Measurements from ENCODE around the gene EPM2A. TPM values are rescaled to one million over a fixed set of nuclear protein-coding genes. Genes with fewer than 3 reads are reported as not detected.

The EPM2A gene
- total RNA-seq, 1 experiment from 2014 or later: 8.5 TPM

GRCh38 chr6:145736661-145737144 is 1.4 kb upstream of the EPM2A start:
- Histone ChIP-seq H3K4me3 (no peak overlapping the region), H3K27me3 (no peaks in the 10 kb centered on the region), H3K36me3 (no peaks in the 10 kb centered on the region), H3K9me3 (peaks cover 2% of the 10 kb centered on the region; the same call in 1 of the 2 replicates)
- DNase-seq: no peak

- peak overlapping the region; percentile 63 for H3K4me3 ChIP-seq
These were observed 599 bp downstream of the EPM2A start for GRCh38 chr6:145734486-145735355.

DNA sequence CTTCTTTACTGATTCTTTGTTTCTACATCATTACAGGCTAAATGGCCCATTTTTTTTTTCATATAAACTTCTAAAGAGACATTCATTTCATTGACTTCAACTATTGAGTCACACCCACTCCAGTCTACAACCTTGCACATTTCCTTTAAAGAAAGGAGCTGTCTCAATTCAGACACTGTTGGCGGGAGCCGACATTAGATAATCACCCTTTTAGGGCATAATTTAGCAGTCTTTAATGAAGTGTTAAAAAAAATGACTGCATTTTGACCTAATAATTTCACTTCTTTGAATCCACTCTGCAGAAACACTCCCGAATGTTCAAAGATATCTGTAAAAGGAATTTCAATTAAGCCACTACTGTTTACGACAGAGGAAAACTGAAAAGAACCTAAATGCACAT is 1.5 kb downstream of the EPM2A start:
- DNase-seq: no peak
- Histone ChIP-seq H3K27me3 (no peaks in the 10 kb centered on the region), H3K9me3 (no peaks in the 10 kb centered on the region), H3K36me3 (no peaks in the 10 kb centered on the region), H3K4me3 (peak overlapping the region; percentile 63)

More at GRCh38 chr6:145734486-145735355, 599 bp downstream of the EPM2A start:
- DNase-seq: peak; percentile 95
- no peaks in the 10 kb centered on the region for H3K36me3 ChIP-seq
- H3K27me3 ChIP-seq: no peaks in the 10 kb centered on the region
- H3K9me3 ChIP-seq: no peaks in the 10 kb centered on the region

- no peak for DNase-seq
- H3K9me3 ChIP-seq: no peaks in the 10 kb centered on the region
- no peaks in the 10 kb centered on the region for H3K27me3 ChIP-seq
- no peaks in the 10 kb centered on the region for H3K36me3 ChIP-seq
- no peak overlapping the region; the same call in 1 of the 2 replicates for H3K4me3 ChIP-seq
These were observed 2.1 kb downstream of the EPM2A start for GRCh38 chr6:145733207-145733606.

GRCh38 chr6:145731447-145731846 is 3.9 kb downstream of the EPM2A start:
- no peak for DNase-seq
- no peaks in the 10 kb centered on the region for H3K27me3 ChIP-seq
- no peaks in the 10 kb centered on the region for H3K36me3 ChIP-seq
- no peak overlapping the region for H3K4me3 ChIP-seq
- no peaks in the 10 kb centered on the region for H3K9me3 ChIP-seq

DNA sequence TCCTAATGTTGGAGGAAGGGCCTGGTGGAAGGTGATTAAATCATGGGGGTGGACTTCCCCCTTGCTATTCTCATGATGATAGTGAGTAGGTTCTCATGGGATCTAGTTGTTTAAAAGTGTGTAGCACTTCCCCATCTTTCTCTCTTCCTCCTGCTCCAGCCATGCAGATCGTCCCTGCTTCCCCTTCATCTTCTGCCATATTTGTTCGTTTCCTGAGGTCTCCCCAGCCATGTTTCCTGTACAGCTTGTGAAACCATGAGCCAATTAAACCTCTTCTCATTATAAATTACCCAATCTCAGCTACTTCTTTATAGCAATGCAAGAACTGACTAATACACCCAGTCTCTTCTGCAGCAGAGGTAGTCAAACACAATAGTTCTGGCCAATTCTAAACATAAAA is 5.4 kb downstream of the EPM2A start:
- no peak overlapping the region for H3K4me3 ChIP-seq
- no peak for DNase-seq
- no peaks in the 10 kb centered on the region for H3K36me3 ChIP-seq
- no peaks in the 10 kb centered on the region; the same call in 1 of the 2 replicates for H3K9me3 ChIP-seq
- H3K27me3 ChIP-seq: no peaks in the 10 kb centered on the region

GRCh38 chr6:145728444-145729385 is 6.6 kb downstream of the EPM2A start:
- Histone ChIP-seq H3K27me3 (no peaks in the 10 kb centered on the region), H3K4me3 (no peak overlapping the region), H3K9me3 (no peaks in the 10 kb centered on the region; the same call in 1 of the 2 replicates), H3K36me3 (no peaks in the 10 kb centered on the region)
- DNase-seq: no peak

- no peaks in the 10 kb centered on the region; the same call in 1 of the 2 replicates for H3K9me3 ChIP-seq
- H3K27me3 ChIP-seq: no peaks in the 10 kb centered on the region
- DNase-seq: no peak
- no peak overlapping the region for H3K4me3 ChIP-seq
- H3K36me3 ChIP-seq: no peaks in the 10 kb centered on the region
These were observed 7.4 kb downstream of the EPM2A start for GRCh38 chr6:145727817-145728388.

DNA sequence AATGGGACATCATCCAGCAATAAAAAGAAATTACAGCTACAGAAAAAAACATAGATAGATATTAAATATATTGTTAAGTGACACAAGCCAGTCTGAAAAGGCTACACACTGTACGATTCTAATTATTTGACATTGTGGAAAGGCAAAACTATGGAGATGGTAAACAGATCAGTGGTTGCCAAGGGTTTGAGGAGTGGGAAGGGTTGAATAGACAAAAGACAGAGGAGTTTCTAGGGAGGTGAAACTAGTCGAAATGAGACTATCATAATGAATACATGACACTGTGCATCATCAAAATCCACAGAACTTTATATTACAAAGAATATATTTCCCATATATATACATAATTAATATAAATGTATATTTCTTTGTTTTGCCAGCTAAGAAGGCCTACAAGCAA is 9.8 kb downstream of the EPM2A start:
- H3K4me3 ChIP-seq: no peak overlapping the region
- H3K9me3 ChIP-seq: no peaks in the 10 kb centered on the region; the same call in 1 of the 2 replicates
- H3K36me3 ChIP-seq: no peaks in the 10 kb centered on the region
- DNase-seq: no peak
- no peaks in the 10 kb centered on the region for H3K27me3 ChIP-seq

DNA sequence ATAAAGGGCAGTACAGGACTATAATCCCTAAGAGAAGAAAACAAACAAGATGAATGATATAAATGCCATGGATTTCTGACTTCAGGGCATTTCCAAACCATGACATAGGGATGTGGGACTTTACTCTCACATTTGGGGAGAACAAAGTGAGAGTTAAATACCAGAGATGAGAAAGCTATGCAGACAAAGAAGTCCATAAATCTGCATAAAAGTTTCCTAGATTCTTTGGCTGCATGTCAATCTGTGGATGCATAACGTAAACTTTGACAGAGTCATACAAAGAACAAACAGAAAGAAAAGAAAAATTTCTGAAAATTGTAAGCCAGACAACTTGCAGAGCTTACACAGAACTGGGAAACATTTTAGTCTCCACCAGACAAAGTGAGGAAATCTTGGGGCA is 11.7 kb downstream of the EPM2A start:
- Histone ChIP-seq H3K27me3 (no peaks in the 10 kb centered on the region), H3K9me3 (no peaks in the 10 kb centered on the region; the same call in 1 of the 2 replicates), H3K36me3 (no peaks in the 10 kb centered on the region), H3K4me3 (no peak overlapping the region)
- DNase-seq: no peak

- H3K9me3 ChIP-seq: no peaks in the 10 kb centered on the region; the same call in 1 of the 2 replicates
- no peak for DNase-seq
These were observed 13.1 kb downstream of the EPM2A start for GRCh38 chr6:145722190-145722589.

GRCh38 chr6:145721144-145721543 is 14.2 kb downstream of the EPM2A start:
- no peaks in the 10 kb centered on the region for H3K27me3 ChIP-seq
- DNase-seq: no peak
- H3K36me3 ChIP-seq: no peaks in the 10 kb centered on the region
- no peak overlapping the region for H3K4me3 ChIP-seq
- H3K9me3 ChIP-seq: no peaks in the 10 kb centered on the region; the same call in 1 of the 2 replicates

More at GRCh38 chr6:145722190-145722589, 13.1 kb downstream of the EPM2A start:
- H3K4me3 ChIP-seq: no peak overlapping the region
- H3K27me3 ChIP-seq: no peaks in the 10 kb centered on the region
- H3K36me3 ChIP-seq: no peaks in the 10 kb centered on the region

- no peaks in the 10 kb centered on the region for H3K36me3 ChIP-seq
- no peak for DNase-seq
- H3K4me3 ChIP-seq: no peak overlapping the region
- peaks cover 5% of the 10 kb centered on the region; the same call in 1 of the 2 replicates for H3K9me3 ChIP-seq
- no peaks in the 10 kb centered on the region for H3K27me3 ChIP-seq
These were observed 19.9 kb downstream of the EPM2A start for GRCh38 chr6:145715426-145715825.

DNA sequence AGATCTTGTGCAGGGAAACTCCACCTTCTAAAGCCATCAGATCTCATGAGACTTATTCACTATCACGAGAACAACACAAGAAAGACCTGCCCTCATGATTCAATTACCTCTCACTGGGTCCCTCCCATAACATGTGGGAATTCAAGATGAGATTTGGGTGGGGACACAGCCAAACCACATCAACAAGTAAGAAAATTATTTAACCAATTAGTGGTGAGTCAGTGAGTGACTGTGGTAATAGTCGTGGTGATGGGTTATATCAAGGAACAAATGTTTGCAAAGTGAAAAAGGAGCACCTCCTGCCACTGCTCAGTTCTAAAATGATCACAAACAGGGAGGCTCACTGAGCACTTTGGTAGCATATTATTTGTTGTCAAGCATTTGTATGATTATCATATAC is 20.6 kb downstream of the EPM2A start:
- peaks cover 5% of the 10 kb centered on the region; the same call in 1 of the 2 replicates for H3K9me3 ChIP-seq
- no peak overlapping the region for H3K4me3 ChIP-seq
- no peaks in the 10 kb centered on the region for H3K27me3 ChIP-seq
- H3K36me3 ChIP-seq: no peaks in the 10 kb centered on the region
- DNase-seq: no peak

- DNase-seq: no peak
- peaks cover 5% of the 10 kb centered on the region; the same call in 1 of the 2 replicates for H3K9me3 ChIP-seq
- H3K4me3 ChIP-seq: no peak overlapping the region
- no peaks in the 10 kb centered on the region for H3K27me3 ChIP-seq
- H3K36me3 ChIP-seq: no peaks in the 10 kb centered on the region
These were observed 21.5 kb downstream of the EPM2A start for GRCh38 chr6:145713773-145714172.

- no peak for DNase-seq
- H3K27me3 ChIP-seq: no peaks in the 10 kb centered on the region
- no peaks in the 10 kb centered on the region for H3K36me3 ChIP-seq
- H3K4me3 ChIP-seq: no peak overlapping the region
- H3K9me3 ChIP-seq: peaks cover 8% of the 10 kb centered on the region; the same call in 1 of the 2 replicates
These were observed 23.9 kb downstream of the EPM2A start for GRCh38 chr6:145711372-145711771.
